A549 (cell line): Measurements from ENCODE around the gene RTP5.

ENCODE experiments used
- CTCF ChIP-seq: fragments of >200 bp; sonication (Bioruptor Twin); formaldehyde crosslinking; IDR thresholded peaks from 3 replicates; pipeline ENCODE4 v1.5.1; 2016
- POLR2A ChIP-seq: IDR thresholded peaks from 2 replicates; pipeline ENCODE4 v1.6.1; 2012; ENCODE audit warnings: mild to moderate bottlenecking, low read length
- POLR2AphosphoS2 ChIP-seq: conservative IDR thresholded peaks from 2 replicates; pipeline ENCODE4 v1.6.1; 2012; ENCODE audit warnings: low read length, improper control_type of control experiment, inconsistent platforms
- RAD21 ChIP-seq, 2 experiments: fragments of >200 bp in 1 of 2; sonication (Bioruptor Twin) in 1 of 2; formaldehyde crosslinking in 1 of 2; IDR thresholded peaks in 1 of 2; conservative IDR thresholded peaks in 1 of 2; 2 replicates in 1 of 2; 3 replicates in 1 of 2; pipeline ENCODE4 v1.6.1; 2012 to 2018; ENCODE audit warnings: inconsistent platforms in 1 of 2
- RCOR1 ChIP-seq: fragments of 150-350 bp; IDR thresholded peaks from 2 replicates; pipeline ENCODE4 v1.6.1; 2014; ENCODE audit warnings: antibody characterized with exemption, low read length, low read depth

GRCh38 chr2:241901018-241901380, 31.5 kb downstream of the RTP5 start:
- TF ChIP-seq CTCF (no peak), POLR2A (no peak), RAD21 (conservative IDR thresholded peaks at IDR 0.05 in 1 of 2, IDR thresholded peaks at IDR 0.05 in 1 of 2) (no peak), POLR2AphosphoS2 (no peak), RCOR1 (no peak)
